ENCODE results near the gene RASD2. TPM values are rescaled to one million over a fixed set of nuclear protein-coding genes. Genes with fewer than 3 reads are reported as not detected.

Gene RASD2
- total RNA-seq, 2 experiments from 2014 or later: 0.19 TPM; not detected in 1

- Histone ChIP-seq H3K4me2 (ENCODE audit: low read length) (no peak overlapping the region), H3K79me2 (ENCODE audit: insufficient read depth, low read depth, low read length) (no peaks in the 10 kb centered on the region), H3K9me3 (ENCODE audit: low read length) (no peaks in the 10 kb centered on the region), H3K9me2 (ENCODE audit: insufficient read depth, low read length) (no peaks in the 10 kb centered on the region), H3K36me3 (ENCODE audit: insufficient read depth, low read length) (no peaks in the 10 kb centered on the region), H3K4me3 (ENCODE audit: low read depth, low read length, poor library complexity, severe bottlenecking) (no peak overlapping the region), H4K20me1 (ENCODE audit: insufficient read depth, low read length) (no peaks in the 10 kb centered on the region), H3K4me1 (ENCODE audit: insufficient read depth, low read length, poor library complexity, severe bottlenecking) (no peaks in the 10 kb centered on the region), H3K27ac (ENCODE audit: low read depth, low read length, poor library complexity, severe bottlenecking) (no peak overlapping the region), H2AFZ (ENCODE audit: low read length) (no peak overlapping the region)
- CTCF ChIA-PET (ENCODE audit: unreplicated experiment): no interaction called here
- no peak for DNase-seq (ENCODE audit: low spot score)
- intact Hi-C loops (cut with micrococcal nuclease; ENCODE audit: unreplicated experiment): no loop called here
- TF ChIP-seq EZH2phosphoT487 (IDR thresholded peaks at IDR 0.05; ENCODE audit: borderline replicate concordance, low read depth, low read length) (no peak), CTCF (conservative IDR thresholded peaks at IDR 0.05; ENCODE audit: low read length) (no peak)
- no TSS peak for BruUV-seq (replicated peaks)
- POLR2A ChIA-PET: no interaction called here
Observed at GRCh38 chr22:35559354-35560005, 18.8 kb downstream of the RASD2 start.

- Histone ChIP-seq H3K36me3 (ENCODE audit: insufficient read depth, low read length) (no peaks in the 10 kb centered on the region), H3K4me3 (ENCODE audit: low read depth, low read length, poor library complexity, severe bottlenecking) (no peak overlapping the region), H3K27ac (ENCODE audit: low read depth, low read length, poor library complexity, severe bottlenecking) (no peak overlapping the region), H3K9me2 (ENCODE audit: insufficient read depth, low read length) (no peaks in the 10 kb centered on the region), H4K20me1 (ENCODE audit: insufficient read depth, low read length) (no peaks in the 10 kb centered on the region), H3K4me2 (ENCODE audit: low read length) (no peak overlapping the region), H3K9me3 (ENCODE audit: low read length) (no peaks in the 10 kb centered on the region), H3K79me2 (ENCODE audit: insufficient read depth, low read depth, low read length) (no peaks in the 10 kb centered on the region), H3K4me1 (ENCODE audit: insufficient read depth, low read length, poor library complexity, severe bottlenecking) (no peaks in the 10 kb centered on the region), H2AFZ (ENCODE audit: low read length) (no peak overlapping the region)
- TF ChIP-seq CTCF (conservative IDR thresholded peaks at IDR 0.05; ENCODE audit: low read length) (no peak), EZH2phosphoT487 (IDR thresholded peaks at IDR 0.05; ENCODE audit: borderline replicate concordance, low read depth, low read length) (no peak)
- ChIA-PET POLR2A (no interaction called here), CTCF (ENCODE audit: unreplicated experiment) (no interaction called here)
- DNase-seq (ENCODE audit: low spot score): no peak
- intact Hi-C loops (cut with micrococcal nuclease; ENCODE audit: unreplicated experiment): no loop called here
- BruUV-seq (replicated peaks): no TSS peak
Observed at GRCh38 chr22:35560366-35560765, 19.7 kb downstream of the RASD2 start.

GRCh38 chr22:35560824-35561223 is 20.2 kb downstream of the RASD2 start:
- no peak for DNase-seq (ENCODE audit: low spot score)
- Histone ChIP-seq H4K20me1 (ENCODE audit: insufficient read depth, low read length) (no peaks in the 10 kb centered on the region), H3K4me3 (ENCODE audit: low read depth, low read length, poor library complexity, severe bottlenecking) (no peak overlapping the region), H3K27ac (ENCODE audit: low read depth, low read length, poor library complexity, severe bottlenecking) (no peak overlapping the region), H3K79me2 (ENCODE audit: insufficient read depth, low read depth, low read length) (no peaks in the 10 kb centered on the region), H3K4me2 (ENCODE audit: low read length) (no peak overlapping the region), H3K4me1 (ENCODE audit: insufficient read depth, low read length, poor library complexity, severe bottlenecking) (no peaks in the 10 kb centered on the region), H3K9me3 (ENCODE audit: low read length) (no peaks in the 10 kb centered on the region), H2AFZ (ENCODE audit: low read length) (no peak overlapping the region), H3K9me2 (ENCODE audit: insufficient read depth, low read length) (no peaks in the 10 kb centered on the region), H3K36me3 (ENCODE audit: insufficient read depth, low read length) (no peaks in the 10 kb centered on the region)
- no peak for TF ChIP-seq EZH2phosphoT487 (IDR thresholded peaks at IDR 0.05; ENCODE audit: borderline replicate concordance, low read depth, low read length)
- TF ChIP-seq CTCF (conservative IDR thresholded peaks at IDR 0.05; ENCODE audit: low read length): no peak
- intact Hi-C loops (cut with micrococcal nuclease; ENCODE audit: unreplicated experiment): no loop called here
- CTCF ChIA-PET (ENCODE audit: unreplicated experiment): interaction anchor here (0.6 kb wide), 1 partner anchor 278 kb away, joined by 4 read pairs; no protein-coding TSS in a partner anchor
- BruUV-seq (replicated peaks): no TSS peak
- POLR2A ChIA-PET: no interaction called here

Measured in OCI-LY7 (cell line).